GM11168 (cell line): ENCODE data around the gene MED27.

Source experiments
- in situ Hi-C: fragments of 300-500 bp; cut with MboI; formaldehyde crosslinking; loops from one replicate; pipeline ENCODE4 v1.12.0; 2022; ENCODE audit warnings: low sequenced_read_pairs; ENCODE audit not compliant: unreplicated experiment

MED27 gene

GRCh38 chr9:131870156-131870555 is 209.5 kb downstream of the MED27 start:
- in situ Hi-C loops: no loop called here

- in situ Hi-C loops: no loop called here
Observed at GRCh38 chr9:131869348-131869747, 210.3 kb downstream of the MED27 start.

- in situ Hi-C loops: no loop called here
Observed at GRCh38 chr9:131868766-131869165, 210.9 kb downstream of the MED27 start.

GRCh38 chr9:131867611-131868192 is 212.0 kb downstream of the MED27 start:
- in situ Hi-C loops: no loop called here

- in situ Hi-C loops: no loop called here
Observed at GRCh38 chr9:131865446-131866195, 214.0 kb downstream of the MED27 start.

- in situ Hi-C loops: no loop called here
Observed at GRCh38 chr9:131864531-131864930, 215.1 kb downstream of the MED27 start.

- in situ Hi-C loops: no loop called here
Observed at GRCh38 chr9:131863306-131863896, 216.3 kb downstream of the MED27 start.

GRCh38 chr9:131862261-131862660 is 217.4 kb downstream of the MED27 start:
- in situ Hi-C loops: no loop called here

- in situ Hi-C loops: no loop called here
Observed at GRCh38 chr9:131860430-131860829, 219.2 kb downstream of the MED27 start.

GRCh38 chr9:131858147-131858546 is 221.5 kb downstream of the MED27 start:
- in situ Hi-C loops: no loop called here

GRCh38 chr9:131856105-131856504 is 223.6 kb downstream of the MED27 start:
- in situ Hi-C loops: no loop called here

- in situ Hi-C loops: no loop called here
Observed at GRCh38 chr9:131854896-131855613, 224.6 kb downstream of the MED27 start.

- in situ Hi-C loops: no loop called here
Observed at GRCh38 chr9:131854334-131854733, 225.3 kb downstream of the MED27 start.

GRCh38 chr9:131853434-131853833 is 226.2 kb downstream of the MED27 start:
- in situ Hi-C loops: no loop called here

- in situ Hi-C loops: no loop called here
Observed at GRCh38 chr9:131851414-131851813, 228.3 kb downstream of the MED27 start.

GRCh38 chr9:131849391-131849790 is 230.3 kb downstream of the MED27 start:
- in situ Hi-C loops: no loop called here

GRCh38 chr9:131848570-131849160 is 231.0 kb downstream of the MED27 start:
- in situ Hi-C loops: no loop called here

GRCh38 chr9:131847665-131848354 is 231.9 kb downstream of the MED27 start:
- in situ Hi-C loops: no loop called here

- in situ Hi-C loops: no loop called here
Observed at GRCh38 chr9:131845305-131846298, 234.1 kb downstream of the MED27 start.
